SHP77 (cell line): ENCODE data around the gene KCNJ11.

Experiments
- DNase-seq, 2 experiments: peaks; one replicate each; lab custom pipeline; 2025; lab: John Stamatoyannopoulos, UW

The KCNJ11 gene

GRCh38 chr11:17408641-17409040 is 20.2 kb upstream of the KCNJ11 start:
- DNase-seq: no peak

- DNase-seq: no peak
These were observed 19.6 kb upstream of the KCNJ11 start for GRCh38 chr11:17408026-17408425.

DNA sequence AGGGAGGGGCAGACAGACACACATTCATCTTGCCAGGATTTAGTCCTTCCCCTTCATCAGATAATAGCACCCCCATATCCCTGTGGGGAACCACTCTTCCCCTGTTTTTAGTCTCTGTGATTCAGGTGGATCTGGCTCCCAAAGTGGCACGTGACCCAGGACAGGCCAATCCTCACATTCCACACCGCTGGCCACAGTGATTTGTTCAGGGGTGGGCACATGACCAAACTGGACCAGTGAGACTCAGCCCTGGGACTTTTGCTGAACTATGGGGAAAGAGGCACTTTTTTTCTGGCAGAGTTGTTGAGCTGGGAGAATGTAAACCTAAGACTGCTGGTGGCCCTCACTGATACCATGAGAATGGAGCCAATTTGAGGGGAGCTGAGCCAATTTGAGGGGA is 19.1 kb upstream of the KCNJ11 start:
- no peak for DNase-seq

DNA sequence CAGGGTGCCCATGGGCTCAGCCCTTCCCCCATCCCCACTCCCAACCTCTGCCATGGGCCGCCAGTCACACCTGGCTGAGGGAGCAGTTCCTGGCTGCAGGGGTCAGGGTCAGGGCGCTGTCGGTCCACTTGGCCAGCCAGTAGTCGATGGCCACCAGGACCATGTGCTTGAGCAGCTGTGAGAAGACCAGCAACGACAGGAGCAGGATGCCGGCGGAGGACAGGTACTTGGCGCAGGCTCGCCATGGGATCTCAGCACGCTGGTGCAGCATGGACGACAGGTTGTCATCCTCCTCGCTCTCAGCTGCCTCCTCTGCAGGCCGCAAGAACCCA is 18.3 kb upstream of the KCNJ11 start:
- no peak for DNase-seq

GRCh38 chr11:17406082-17406817 is 17.8 kb upstream of the KCNJ11 start:
- DNase-seq: no peak

GRCh38 chr11:17405232-17406005 is 17.0 kb upstream of the KCNJ11 start:
- DNase-seq: peak; percentile 36 to 47

GRCh38 chr11:17403980-17404759 is 15.7 kb upstream of the KCNJ11 start:
- DNase-seq: no peak

DNA sequence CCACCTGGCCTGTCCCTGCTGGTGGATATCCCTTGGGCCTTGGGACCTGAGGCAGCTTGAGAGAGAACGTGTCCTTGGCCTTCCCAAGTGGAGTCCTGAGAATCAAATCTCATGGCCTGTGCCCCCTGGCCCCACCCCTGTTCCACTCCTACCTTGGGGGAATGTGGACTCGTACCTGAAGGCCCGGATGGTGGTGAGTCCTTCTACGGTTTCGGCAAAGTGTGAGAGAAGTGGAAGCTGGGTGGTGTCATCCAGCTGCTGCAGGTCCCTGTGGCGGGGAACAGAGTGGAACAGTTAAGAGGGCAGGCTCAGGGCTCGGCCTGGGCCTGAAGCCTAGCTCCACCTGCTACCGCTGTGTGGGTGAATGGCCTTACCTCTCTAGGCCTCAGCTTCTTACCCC is 14.0 kb upstream of the KCNJ11 start:
- no peak for DNase-seq

GRCh38 chr11:17401841-17402240 is 13.4 kb upstream of the KCNJ11 start:
- no peak for DNase-seq

GRCh38 chr11:17401316-17401715 is 12.9 kb upstream of the KCNJ11 start:
- DNase-seq: no peak

GRCh38 chr11:17400048-17400775 is 11.8 kb upstream of the KCNJ11 start:
- DNase-seq: no peak

DNA sequence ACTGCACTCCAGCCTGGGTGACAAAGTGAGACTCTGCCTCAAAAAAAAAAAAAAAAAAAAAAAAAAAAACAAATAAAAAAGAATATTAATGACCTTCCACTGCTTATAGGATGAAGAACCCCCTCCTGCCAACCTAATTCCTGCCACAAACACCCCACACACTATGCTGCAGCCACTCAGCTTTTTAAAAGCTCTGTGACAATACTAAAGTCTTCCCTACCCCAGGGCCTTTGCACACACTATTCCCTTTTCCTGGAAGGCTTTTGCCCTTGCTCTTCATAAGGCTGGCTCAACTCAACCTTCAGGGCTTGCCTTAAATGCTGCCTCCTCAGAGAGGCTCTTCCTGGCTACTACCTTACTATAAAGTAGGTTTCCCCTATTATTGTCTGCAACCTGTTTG is 10.8 kb upstream of the KCNJ11 start:
- no peak for DNase-seq

DNA sequence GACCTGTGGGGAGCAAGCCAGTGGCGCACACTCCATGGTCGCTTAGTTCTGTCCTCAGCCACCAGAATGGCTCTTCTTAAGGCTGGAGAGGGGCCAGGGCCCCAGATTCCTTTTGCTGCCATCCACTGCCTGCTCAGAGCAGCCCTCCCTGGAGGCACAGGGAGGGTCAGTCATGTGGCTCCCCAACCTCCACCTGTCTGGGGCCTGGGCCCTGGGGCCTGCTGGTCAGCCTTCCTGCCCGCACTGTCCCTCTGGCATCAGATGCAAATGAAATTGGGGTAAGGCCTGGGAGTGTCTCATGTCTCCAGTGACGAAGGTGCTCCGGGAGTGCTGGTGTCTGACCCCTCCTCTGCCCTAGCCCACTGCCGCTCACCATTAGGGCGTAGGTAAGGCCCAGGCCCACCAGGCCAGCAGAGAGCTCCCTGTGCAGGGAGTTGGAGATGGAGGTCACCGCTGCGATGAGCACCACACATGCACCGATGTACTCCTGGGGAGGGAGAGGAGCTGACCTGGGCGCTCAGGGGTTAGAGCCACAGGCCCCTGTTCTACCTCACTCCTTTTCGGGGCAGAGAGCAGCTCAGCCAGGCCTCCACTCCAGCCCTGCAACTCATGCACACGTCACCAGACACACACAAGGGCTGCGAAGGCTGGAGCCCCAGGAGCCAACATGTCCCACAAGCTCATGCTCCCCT is 9.0 kb upstream of the KCNJ11 start:
- no peak for DNase-seq

GRCh38 chr11:17396598-17397310 is 8.3 kb upstream of the KCNJ11 start:
- no peak for DNase-seq

DNA sequence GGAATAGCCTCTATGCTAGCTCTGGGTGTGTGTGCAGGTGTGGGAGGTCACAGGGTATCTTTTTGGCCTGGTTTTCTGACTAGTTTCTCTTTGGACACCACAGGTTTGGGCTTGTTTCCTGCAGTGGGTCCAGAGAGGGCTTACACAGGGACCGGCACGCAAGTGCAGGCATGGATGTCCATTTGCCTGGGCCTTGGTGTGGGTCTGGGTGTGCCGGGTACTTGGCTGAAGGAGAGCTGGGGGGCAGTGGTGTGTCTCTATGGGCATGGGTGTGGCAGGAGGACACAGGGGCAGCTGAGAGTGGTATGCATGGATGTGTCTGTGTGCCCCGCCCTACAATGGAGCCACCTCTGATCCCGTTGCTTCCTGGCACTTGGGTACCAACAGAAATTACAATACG is 7.5 kb upstream of the KCNJ11 start:
- DNase-seq: no peak

- no peak for DNase-seq
These were observed 7.1 kb upstream of the KCNJ11 start for GRCh38 chr11:17395554-17395961.

DNA sequence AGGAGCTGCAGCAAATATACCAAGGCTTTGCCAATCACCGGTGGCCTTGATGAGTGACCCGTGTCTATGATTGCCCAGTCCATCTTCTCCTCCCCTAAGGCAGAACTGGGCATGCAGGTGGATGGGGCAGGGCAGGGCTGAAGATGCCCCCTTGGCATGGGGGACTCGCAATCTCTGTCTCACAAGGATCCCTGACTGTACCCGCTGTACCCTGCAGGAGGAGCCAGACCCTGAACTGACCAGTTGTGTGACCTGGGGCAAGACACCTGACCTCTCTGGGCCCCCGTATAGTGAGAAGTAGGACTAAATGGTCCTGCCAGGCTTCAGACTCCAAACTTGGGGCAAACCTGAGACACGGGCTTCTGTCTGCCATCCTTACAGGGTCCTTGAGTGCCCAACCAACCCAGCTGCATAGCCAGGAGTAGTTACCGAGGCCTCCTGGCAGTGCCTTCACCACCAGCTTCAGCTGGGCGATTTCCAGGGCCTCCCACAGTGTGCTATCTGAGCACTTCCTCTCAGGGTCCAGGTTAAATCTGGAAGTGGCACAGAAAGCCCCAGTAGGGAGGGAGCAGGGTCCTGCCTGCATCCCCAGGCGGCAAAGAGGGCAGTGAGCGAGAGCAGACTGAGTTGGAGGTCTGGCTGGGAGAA is 6.4 kb upstream of the KCNJ11 start:
- no peak for DNase-seq

DNA sequence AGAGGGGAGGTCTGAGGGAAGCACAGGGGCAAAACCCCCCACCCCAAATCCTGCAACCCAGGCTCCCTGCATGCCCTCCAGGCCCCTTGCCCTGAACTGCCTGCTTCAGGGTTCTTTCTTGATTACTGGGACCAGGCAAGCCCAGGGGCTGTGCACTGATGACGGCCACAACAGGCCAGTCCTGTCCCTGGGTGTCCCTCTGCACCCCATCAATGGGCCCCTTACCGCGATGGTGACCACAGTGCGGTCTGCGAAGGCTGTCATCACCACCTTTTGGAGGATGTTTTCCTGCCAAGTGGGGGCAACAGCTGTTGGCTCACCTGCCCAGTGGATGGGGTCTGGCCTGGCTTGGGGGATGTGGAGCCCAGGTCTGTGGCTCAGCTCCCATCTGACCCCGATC is 5.0 kb upstream of the KCNJ11 start:
- no peak for DNase-seq

DNA sequence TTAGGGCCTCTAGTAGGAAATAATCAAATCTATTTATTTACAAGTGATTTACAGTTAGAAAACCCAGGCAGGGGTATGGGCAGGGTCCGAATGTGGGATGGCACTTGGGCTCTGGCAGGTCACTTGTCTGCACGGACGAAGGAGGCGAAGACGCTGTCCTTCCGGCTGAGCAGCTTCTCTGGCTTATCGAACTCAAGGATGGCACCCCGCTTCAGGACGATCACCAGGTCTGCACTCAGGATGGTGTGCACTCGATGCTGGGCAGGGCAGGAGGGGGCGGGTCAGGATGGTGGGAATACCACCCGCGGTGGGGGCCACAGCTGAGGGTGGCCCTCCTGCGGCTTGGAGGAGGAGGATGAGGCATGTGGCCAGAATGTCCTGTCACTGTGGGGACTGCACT is 4.4 kb upstream of the KCNJ11 start:
- no peak for DNase-seq
